ENCODE measurements around the gene SURF1.
"Not testable (repeated sequence)": the region's sequence is repeated elsewhere in the genome, so short reads cannot be mapped to it uniquely, and the experiment has no call there.

SURF1 gene

GRCh38 chr9:133329306-133330156, 26.8 kb downstream of the SURF1 start:
- peaks cover 35% of the 10 kb centered on the region for H3K9me3 Mint-ChIP-seq
- not testable (repeated sequence) for DNase-seq, H3K4me3 Mint-ChIP-seq, H3K4me1 Mint-ChIP-seq, H3K27ac Mint-ChIP-seq
- peaks cover 17% of the 10 kb centered on the region for H3K27me3 Mint-ChIP-seq (ENCODE audit: low read depth, poor library complexity)
- TF ChIP-seq, protein P1, sequence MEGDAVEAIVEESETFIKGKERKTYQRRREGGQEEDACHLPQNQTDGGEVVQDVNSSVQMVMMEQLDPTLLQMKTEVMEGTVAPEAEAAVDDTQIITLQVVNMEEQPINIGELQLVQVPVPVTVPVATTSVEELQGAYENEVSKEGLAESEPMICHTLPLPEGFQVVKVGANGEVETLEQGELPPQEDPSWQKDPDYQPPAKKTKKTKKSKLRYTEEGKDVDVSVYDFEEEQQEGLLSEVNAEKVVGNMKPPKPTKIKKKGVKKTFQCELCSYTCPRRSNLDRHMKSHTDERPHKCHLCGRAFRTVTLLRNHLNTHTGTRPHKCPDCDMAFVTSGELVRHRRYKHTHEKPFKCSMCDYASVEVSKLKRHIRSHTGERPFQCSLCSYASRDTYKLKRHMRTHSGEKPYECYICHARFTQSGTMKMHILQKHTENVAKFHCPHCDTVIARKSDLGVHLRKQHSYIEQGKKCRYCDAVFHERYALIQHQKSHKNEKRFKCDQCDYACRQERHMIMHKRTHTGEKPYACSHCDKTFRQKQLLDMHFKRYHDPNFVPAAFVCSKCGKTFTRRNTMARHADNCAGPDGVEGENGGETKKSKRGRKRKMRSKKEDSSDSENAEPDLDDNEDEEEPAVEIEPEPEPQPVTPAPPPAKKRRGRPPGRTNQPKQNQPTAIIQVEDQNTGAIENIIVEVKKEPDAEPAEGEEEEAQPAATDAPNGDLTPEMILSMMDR (IDR thresholded peaks at IDR 0.05), result peak; percentile 56
- H3K36me3 Mint-ChIP-seq (ENCODE audit: low read depth), result peaks cover 65% of the 10 kb centered on the region

GRCh38 chr9:133327834-133328484, 28.3 kb downstream of the SURF1 start:
- TF ChIP-seq, protein P1 (IDR thresholded peaks at IDR 0.05), result no peak
- Mint-ChIP-seq H3K4me3 (no peak overlapping the region), H3K27me3 (ENCODE audit: low read depth, poor library complexity) (peaks cover 17% of the 10 kb centered on the region), H3K36me3 (ENCODE audit: low read depth) (peaks cover 50% of the 10 kb centered on the region), H3K9me3 (peaks cover 45% of the 10 kb centered on the region), H3K4me1 (no peaks in the 10 kb centered on the region), H3K27ac (no peak overlapping the region)
- no peak for DNase-seq

- H3K36me3 Mint-ChIP-seq (ENCODE audit: low read depth), result peaks cover 41% of the 10 kb centered on the region
- peaks cover 17% of the 10 kb centered on the region for H3K27me3 Mint-ChIP-seq (ENCODE audit: low read depth, poor library complexity)
- not testable (repeated sequence) for H3K4me3 Mint-ChIP-seq, DNase-seq, H3K4me1 Mint-ChIP-seq, H3K27ac Mint-ChIP-seq
- peaks cover 45% of the 10 kb centered on the region for H3K9me3 Mint-ChIP-seq
Observed at GRCh38 chr9:133327021-133327420, 29.3 kb downstream of the SURF1 start.

- Mint-ChIP-seq H3K4me3 (no peak overlapping the region), H3K4me1 (no peaks in the 10 kb centered on the region), H3K27me3 (ENCODE audit: low read depth, poor library complexity) (peaks cover 29% of the 10 kb centered on the region), H3K36me3 (ENCODE audit: low read depth) (peaks cover 15% of the 10 kb centered on the region), H3K27ac (no peak overlapping the region), H3K9me3 (peaks cover 43% of the 10 kb centered on the region)
- DNase-seq, result no peak
- TF ChIP-seq, protein P1 (IDR thresholded peaks at IDR 0.05), result no peak
Observed at GRCh38 chr9:133323991-133324703, 32.1 kb downstream of the SURF1 start.

- TF ChIP-seq, protein P1 (IDR thresholded peaks at IDR 0.05), result no peak
- peaks cover 27% of the 10 kb centered on the region for H3K27me3 Mint-ChIP-seq (ENCODE audit: low read depth, poor library complexity)
Observed at GRCh38 chr9:133323211-133323610, 33.1 kb downstream of the SURF1 start.

GRCh38 chr9:133322701-133323100, 33.6 kb downstream of the SURF1 start:
- Mint-ChIP-seq H3K27me3 (ENCODE audit: low read depth, poor library complexity) (peaks cover 31% of the 10 kb centered on the region), H3K9me3 (peaks cover 30% of the 10 kb centered on the region), H3K4me1 (no peaks in the 10 kb centered on the region), H3K27ac (no peak overlapping the region), H3K4me3 (no peak overlapping the region), H3K36me3 (ENCODE audit: low read depth) (peaks cover 4% of the 10 kb centered on the region)
- no peak for DNase-seq
- TF ChIP-seq, protein P1 (IDR thresholded peaks at IDR 0.05), result no peak

More at GRCh38 chr9:133323211-133323610, 33.1 kb downstream of the SURF1 start:
- H3K9me3 Mint-ChIP-seq, result peaks cover 33% of the 10 kb centered on the region
- no peak overlapping the region for H3K27ac Mint-ChIP-seq
- no peak overlapping the region for H3K4me3 Mint-ChIP-seq
- DNase-seq, result no peak
- H3K4me1 Mint-ChIP-seq, result no peaks in the 10 kb centered on the region
- peaks cover 5% of the 10 kb centered on the region for H3K36me3 Mint-ChIP-seq (ENCODE audit: low read depth)

Measured in nephron progenitor cell (in vitro differentiated cells).